ENCODE measurements around the gene JAGN1. TPM values are rescaled to one million over a fixed set of nuclear protein-coding genes. Genes with fewer than 3 reads are reported as not detected.
"Not testable (repeated sequence)": the region's sequence is repeated elsewhere in the genome, so short reads cannot be mapped to it uniquely, and the experiment has no call there.

JAGN1 gene
- polyA plus RNA-seq, 4 donors, result 31.1 to 46.2 (median 44.1) TPM

DNA sequence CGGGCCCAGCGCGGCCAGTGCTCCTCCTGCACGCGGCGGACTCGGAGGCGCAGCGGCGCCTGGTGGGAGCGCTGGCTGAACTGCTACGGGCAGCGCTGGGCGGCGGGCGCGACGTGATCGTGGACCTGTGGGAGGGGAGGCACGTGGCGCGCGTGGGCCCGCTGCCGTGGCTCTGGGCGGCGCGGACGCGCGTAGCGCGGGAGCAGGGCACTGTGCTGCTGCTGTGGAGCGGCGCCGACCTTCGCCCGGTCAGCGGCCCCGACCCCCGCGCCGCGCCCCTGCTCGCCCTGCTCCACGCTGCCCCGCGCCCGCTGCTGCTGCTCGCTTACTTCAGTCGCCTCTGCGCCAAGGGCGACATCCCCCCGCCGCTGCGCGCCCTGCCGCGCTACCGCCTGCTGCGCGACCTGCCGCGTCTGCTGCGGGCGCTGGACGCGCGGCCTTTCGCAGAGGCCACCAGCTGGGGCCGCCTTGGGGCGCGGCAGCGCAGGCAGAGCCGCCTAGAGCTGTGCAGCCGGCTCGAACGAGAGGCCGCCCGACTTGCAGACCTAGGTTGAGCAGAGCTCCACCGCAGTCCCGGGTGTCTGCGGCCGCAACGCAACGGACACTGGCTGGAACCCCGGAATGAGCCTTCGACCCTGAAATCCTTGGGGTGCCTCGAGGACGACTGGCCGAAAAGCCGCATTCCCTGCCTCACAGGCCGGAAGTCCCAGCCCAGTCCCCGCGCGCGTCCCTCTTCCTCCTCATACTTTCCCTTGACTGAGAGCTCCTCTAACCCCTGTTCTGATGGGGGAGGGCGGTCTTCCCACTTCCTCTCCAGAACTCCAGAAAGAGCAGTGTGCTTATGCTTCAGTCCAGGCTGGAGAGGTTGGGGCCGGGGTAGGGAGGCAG, 25.1 kb downstream of the JAGN1 start:
- peak in 1 of 4 donors; percentile 50 for DNase-seq (ENCODE audit: low read depth in 4 of 4, low spot score in 3 of 4)

DNA sequence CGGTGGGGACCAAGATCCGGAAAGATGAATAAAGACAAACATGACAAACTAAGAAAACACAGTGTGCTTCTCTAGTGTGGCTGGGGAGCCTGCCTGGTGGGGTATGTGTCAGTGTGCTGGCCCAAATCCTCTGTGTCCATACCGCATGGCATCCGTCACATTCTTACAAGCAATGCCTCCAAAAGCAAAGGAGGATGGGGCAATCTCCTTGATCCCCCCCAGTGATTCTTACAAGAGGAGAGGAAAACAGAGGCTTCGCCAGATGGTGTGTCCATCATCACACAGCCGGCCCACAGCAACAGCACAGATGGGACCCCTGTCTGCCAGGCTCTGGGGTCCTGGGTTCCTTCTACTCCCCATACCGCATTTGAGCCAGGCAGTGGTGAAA, 25.9 kb downstream of the JAGN1 start:
- no peak for DNase-seq (ENCODE audit: low read depth in 4 of 4, low spot score in 3 of 4)

DNA sequence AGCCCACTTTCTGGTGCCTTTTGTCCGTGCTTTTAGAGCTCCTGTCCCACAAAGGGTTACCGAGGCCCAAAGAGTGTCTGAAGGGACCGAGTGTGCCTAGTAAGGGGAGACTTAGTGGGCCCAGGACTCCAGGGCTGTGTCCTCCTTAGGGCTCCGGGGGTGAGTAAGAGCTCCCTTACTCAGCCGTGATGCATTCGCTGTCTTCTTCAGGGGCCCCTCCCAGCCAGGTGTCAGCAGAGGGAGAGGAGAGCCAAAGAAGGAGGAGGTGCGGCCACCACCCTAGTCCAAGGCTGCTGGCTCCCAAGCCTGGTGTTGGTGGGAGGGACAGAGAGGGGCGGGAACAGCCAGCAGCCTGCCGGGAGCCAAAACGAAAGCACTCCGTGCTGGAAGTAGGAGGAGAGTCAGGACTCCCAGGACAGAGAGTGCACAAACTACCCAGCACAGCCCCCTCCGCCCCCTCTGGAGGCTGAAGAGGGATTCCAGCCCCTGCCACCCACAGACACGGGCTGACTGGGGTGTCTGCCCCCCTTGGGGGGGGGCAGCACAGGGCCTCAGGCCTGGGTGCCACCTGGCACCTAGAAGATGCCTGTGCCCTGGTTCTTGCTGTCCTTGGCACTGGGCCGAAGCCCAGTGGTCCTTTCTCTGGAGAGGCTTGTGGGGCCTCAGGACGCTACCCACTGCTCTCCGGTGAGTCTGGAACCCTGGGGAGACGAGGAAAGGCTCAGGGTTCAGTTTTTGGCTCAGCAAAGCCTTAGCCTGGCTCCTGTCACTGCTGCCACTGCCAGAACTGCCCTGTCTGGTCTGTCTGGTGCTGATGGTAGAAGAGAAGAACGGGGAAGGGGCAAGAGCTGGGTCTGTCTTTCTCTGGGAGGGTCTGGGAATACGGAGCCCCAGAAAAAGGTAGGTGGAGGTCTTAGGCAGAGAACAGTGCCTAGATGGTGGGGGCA, 26.6 kb downstream of the JAGN1 start, which contains the start of gene IL17RC:
Gene IL17RC, plus strand, starts transcription at position 365 of the 947 bp plus-strand sequence. Its CDS starts 218 bp downstream, at position 583.
- peak in 2 of 4 donors; percentile 66 to 67 for DNase-seq (ENCODE audit: low read depth in 4 of 4, low spot score in 3 of 4)

DNA sequence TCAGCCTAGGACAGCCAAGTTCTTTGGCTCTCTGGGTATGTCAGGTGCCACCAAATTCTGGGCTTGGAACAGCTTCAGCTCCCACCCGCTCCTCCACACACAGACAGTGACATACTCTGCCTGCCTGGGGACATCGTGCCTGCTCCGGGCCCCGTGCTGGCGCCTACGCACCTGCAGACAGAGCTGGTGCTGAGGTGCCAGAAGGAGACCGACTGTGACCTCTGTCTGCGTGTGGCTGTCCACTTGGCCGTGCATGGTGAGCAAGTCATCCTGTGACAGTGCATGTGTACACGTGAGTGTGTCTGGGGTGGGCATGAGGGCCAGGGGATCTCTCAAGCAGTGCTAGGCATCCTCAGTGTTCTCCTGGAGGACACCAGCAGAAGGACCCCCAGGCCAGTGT, 27.4 kb downstream of the JAGN1 start:
- DNase-seq (ENCODE audit: low read depth in 4 of 4, low spot score in 3 of 4), result no peak

DNA sequence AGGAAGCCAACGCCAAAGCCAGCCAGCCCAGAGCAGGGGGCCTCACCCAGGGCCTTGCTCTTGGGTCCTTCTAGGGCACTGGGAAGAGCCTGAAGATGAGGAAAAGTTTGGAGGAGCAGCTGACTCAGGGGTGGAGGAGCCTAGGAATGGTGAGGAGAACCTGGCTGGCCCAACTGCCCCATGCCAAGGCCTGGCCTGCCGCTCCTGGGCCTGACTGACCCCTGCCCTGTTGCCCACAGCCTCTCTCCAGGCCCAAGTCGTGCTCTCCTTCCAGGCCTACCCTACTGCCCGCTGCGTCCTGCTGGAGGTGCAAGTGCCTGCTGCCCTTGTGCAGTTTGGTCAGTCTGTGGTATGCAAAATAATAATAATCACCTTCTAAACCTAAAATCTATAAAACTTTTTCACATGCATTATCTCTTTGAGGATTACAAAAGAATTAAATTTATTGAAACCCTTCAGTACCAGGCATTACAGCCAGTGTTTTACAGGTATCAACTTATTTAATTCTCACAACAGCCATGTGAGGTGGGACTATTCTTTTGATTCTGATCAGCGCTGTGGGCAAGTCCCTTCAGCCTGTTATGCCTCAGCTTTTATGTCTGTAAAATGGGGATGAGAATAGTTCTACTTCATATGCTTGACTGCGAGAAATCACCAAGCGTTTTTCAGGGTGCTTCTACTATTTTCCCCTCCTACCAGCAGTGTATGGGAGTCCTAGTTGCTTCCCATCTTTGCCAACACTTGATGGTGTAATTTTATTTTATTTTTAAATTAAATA, 28.0 kb downstream of the JAGN1 start:
- DNase-seq (ENCODE audit: low read depth in 4 of 4, low spot score in 3 of 4), result no peak

DNA sequence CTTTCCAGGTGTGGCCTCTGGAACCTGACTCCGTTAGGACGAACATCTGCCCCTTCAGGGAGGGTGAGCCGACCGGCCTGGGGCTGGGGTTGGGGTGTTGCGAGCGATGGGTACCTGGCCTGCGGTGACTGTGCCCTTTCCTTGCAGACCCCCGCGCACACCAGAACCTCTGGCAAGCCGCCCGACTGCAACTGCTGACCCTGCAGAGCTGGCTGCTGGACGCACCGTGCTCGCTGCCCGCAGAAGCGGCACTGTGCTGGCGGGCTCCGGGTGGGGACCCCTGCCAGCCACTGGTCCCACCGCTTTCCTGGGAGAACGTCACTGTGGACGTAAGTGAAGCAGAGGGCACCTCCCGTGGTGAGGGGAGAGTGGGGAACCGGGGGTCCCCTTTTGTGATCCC, 37.7 kb downstream of the JAGN1 start:
- DNase-seq (ENCODE audit: low read depth in 4 of 4, low spot score in 3 of 4), result no peak

DNA sequence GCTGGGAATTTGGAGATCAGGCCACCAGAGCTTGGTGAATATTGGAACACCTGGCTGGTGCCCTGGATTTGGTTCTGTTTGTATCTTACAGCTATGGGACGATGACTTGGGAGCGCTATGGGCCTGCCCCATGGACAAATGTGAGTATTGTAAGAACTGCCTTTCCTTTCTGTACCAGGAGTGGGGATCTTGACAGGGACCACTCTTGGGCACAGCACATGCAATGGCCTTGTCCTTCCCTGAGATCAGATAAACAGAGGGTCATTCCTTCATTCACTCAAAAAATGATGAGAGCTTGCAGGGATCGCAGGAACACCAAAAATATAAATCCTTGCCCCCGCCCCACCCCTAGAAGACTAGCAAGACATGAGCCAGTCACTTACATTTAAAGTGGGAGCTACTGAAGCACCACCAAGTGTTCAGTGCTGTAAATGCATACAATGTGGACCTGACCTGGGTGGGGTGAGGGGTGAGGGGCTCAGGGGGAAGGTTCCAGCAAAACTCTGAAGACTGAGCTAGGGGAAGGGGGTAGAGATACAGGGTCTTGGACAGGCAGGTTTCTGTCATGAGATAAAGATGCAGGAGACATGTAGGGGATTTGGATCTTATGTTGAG, 40.5 kb downstream of the JAGN1 start:
- DNase-seq (ENCODE audit: low read depth in 4 of 4, low spot score in 3 of 4), result no peak

DNA sequence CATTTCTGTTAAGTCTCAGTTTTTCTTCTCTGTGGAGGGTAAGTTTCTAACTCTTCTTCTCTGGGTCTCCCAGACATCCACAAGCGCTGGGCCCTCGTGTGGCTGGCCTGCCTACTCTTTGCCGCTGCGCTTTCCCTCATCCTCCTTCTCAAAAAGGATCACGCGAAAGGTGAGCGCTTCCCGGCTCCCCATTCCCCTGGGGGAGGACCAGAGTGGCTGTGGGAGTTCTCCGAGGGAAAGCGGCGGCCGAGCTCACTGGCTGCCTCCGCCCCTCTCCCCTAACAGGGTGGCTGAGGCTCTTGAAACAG, 42.1 kb downstream of the JAGN1 start:
- DNase-seq (ENCODE audit: low read depth in 4 of 4, low spot score in 3 of 4), result no peak

DNA sequence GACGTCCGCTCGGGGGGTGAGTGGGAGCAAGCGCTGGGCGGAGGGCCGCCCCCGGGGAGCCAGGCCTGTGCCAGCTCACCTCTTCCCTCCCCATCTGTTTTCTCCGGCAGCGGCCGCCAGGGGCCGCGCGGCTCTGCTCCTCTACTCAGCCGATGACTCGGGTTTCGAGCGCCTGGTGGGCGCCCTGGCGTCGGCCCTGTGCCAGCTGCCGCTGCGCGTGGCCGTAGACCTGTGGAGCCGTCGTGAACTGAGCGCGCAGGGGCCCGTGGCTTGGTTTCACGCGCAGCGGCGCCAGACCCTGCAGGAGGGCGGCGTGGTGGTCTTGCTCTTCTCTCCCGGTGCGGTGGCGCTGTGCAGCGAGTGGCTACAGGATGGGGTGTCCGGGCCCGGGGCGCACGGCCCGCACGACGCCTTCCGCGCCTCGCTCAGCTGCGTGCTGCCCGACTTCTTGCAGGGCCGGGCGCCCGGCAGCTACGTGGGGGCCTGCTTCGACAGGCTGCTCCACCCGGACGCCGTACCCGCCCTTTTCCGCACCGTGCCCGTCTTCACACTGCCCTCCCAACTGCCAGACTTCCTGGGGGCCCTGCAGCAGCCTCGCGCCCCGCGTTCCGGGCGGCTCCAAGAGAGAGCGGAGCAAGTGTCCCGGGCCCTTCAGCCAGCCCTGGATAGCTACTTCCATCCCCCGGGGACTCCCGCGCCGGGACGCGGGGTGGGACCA, 42.6 kb downstream of the JAGN1 start:
- DNase-seq (ENCODE audit: low read depth in 4 of 4, low spot score in 3 of 4), result peak in 1 of 4 donors; percentile 60

DNA sequence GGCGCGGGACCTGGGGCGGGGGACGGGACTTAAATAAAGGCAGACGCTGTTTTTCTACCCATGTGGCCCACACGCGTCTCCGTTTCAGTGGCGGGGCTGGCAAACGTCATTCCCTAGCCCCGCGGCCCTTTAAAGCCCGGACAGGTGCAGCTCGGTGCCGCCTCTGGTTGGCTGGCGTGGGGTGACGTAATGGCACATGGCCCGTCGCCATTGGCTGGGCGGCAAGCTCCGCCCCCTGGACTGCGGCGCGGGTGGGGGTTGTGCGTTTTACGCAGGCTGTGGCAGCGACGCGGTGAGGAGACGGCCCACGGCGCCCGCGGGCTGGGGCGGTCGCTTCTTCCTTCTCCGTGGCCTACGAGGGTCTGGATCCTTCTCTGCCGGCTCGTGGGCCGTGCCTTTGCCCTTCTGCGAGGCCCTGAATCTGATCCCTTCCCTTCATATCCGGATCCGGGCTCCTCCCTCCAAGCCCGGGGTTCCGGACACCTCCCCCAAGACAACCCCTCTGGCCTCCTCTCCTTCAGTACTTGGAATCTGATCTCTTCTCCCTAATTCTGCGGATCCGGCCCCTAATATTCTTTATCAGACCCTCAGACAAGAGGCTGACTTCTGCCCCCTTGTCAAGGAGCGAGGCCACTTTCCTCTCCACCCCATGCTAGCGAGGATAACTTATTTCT, 43.3 kb downstream of the JAGN1 start, which contains the start of gene CRELD1:
Gene CRELD1, plus strand, starts transcription at position 274 of the 674 bp plus-strand sequence. CDS start 605 bp downstream, outside the sequence.
- peak in 3 of 4 donors; percentile 84 to 87 (median 87) for DNase-seq (ENCODE audit: low read depth in 4 of 4, low spot score in 3 of 4)

DNA sequence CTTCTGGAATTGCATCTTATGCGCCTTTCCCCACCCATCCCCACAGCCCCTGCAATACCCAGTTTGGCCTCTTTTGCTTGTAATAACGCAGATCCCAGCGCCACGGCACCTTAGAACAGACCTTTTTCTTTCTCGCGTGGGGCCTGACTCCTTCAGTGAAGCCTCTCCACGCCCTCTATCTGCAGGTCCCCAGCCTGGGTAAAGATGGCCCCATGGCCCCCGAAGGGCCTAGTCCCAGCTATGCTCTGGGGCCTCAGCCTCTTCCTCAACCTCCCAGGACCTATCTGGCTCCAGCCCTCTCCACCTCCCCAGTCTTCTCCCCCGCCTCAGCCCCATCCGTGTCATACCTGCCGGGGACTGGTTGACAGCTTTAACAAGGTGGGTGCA, 43.8 kb downstream of the JAGN1 start:
- peak in 1 of 4 donors; percentile 18 for DNase-seq (ENCODE audit: low read depth in 4 of 4, low spot score in 3 of 4)

DNA sequence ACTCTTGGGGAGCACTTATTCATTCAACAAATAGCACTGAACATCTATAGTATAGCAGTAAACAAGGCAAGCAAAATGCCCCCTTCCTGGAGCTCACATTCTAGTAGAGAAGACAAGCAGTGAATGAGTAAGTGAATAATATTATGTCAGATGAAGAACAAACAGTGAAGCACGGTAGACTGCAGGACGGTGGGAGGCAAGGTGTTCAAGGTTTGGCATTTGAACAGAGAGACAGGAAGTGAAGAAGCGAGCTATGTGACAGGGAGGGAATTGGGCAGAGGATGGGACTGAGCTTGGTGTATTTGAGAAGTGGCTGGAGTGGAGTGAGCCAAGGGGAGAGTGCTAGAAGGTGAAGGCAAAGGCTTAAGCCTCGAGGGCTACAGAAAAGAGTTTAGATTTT, 44.6 kb downstream of the JAGN1 start:
- DNase-seq (ENCODE audit: low read depth in 4 of 4, low spot score in 3 of 4), result no peak

DNA sequence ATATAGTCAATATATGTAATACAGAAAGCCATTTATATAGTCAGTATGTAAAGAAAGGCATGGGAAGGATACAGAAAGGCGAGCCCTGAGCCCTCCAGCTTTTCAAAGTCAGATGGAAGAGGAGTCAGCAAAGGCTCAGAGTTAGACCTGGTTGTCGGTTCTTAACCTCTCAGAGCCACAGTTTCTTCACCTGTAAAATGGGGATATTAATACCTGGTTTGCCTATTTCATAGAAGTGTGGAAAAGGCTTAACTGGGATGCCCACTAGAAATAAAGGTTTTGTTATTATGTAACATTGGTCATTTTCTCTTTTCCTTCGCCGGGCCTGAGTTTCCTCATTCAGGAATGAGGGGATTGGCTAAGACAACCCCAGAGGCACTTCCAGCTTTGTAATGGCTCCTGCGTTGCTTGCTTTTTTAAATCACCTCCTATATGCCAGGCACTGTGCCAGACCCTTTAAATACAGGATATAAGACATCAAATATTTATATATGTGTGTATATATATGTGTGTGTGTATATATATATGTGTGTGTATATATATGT, 45.6 kb downstream of the JAGN1 start:
- DNase-seq (ENCODE audit: low read depth in 4 of 4, low spot score in 3 of 4), result no peak

DNA sequence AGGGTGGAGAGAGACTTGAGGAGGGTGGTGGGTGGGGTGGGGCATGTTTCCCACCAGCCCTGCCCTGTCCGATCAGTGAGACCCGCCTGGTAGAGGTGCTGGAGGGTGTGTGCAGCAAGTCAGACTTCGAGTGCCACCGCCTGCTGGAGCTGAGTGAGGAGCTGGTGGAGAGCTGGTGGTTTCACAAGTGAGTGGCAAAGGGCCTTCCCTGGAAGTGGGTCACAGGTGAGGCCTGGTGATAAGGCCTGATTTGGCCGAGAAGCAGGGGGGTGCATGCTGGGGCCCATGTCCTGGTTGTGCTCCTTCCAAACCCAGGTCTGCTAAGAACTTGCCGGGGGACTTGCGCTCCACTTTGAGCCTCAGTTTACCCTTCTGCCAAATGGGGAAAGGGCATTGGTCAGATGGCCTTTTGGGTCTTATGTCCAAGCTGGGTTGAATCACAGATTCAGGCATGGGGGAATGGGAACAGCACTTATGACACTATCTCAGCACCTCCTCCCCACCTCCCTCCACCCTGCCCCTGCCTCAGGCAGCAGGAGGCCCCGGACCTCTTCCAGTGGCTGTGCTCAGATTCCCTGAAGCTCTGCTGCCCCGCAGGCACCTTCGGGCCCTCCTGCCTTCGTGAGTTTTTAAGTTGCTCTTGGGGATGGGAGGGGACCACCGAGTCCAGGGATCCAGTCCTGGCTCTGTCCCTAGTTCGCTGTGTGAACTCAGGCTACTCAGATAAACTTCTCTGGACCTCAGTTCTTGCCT, 47.3 kb downstream of the JAGN1 start:
- DNase-seq (ENCODE audit: low read depth in 4 of 4, low spot score in 3 of 4), result no peak

DNA sequence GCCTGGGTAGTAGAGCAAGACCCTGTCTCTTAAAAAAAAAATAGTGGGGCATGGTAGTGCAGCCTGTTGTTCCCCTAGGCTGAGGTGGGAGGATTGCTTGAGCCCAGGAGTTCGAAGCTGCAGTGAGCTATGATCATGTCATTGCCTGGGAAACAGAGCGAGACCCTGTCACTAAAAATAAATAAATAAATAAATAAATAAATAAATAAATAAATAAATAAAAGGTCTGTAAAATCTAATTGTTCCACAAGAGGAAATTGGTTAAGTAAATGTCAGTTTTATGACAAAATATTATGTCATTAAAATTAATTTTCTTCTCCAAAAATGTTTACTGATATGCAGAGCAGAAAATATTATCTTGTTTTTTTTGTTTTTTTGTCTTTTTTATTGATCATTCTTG, 48.6 kb downstream of the JAGN1 start:
- DNase-seq (ENCODE audit: low read depth in 4 of 4, low spot score in 3 of 4), result no peak

DNA sequence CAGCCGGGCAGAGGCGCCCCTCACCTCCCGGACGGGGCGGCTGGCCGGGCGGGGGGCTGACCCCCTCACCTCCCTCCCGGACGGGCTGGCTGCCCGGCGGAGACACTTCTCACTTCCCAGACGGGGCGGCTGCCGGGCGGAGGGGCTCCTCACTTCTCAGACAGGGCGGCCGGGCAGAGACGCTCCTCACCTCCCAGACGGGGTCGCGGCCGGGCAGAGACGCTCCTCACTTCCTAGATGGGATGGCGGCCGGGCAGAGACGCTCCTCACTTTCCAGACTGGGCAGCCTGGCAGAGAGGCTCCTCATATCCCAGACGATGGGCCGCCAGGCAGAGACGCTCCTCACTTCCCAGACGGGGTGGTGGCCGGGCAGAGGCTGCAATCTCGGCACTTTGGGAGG, 49.5 kb downstream of the JAGN1 start:
- not testable (repeated sequence) for DNase-seq (ENCODE audit: low read depth in 4 of 4, low spot score in 3 of 4)

DNA sequence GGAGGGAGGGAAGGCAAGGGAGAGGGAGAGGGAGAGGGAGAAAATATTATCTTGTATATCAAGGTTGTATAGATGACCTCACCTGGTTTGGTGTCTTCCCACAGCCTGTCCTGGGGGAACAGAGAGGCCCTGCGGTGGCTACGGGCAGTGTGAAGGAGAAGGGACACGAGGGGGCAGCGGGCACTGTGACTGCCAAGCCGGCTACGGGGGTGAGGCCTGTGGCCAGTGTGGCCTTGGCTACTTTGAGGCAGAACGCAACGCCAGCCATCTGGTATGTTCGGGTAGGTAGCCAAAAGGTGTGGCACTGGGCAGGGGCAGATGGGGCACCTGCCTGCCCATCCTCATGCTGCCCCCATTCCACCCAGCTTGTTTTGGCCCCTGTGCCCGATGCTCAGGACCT, 50.3 kb downstream of the JAGN1 start:
- DNase-seq (ENCODE audit: low read depth in 4 of 4, low spot score in 3 of 4), result no peak

DNA sequence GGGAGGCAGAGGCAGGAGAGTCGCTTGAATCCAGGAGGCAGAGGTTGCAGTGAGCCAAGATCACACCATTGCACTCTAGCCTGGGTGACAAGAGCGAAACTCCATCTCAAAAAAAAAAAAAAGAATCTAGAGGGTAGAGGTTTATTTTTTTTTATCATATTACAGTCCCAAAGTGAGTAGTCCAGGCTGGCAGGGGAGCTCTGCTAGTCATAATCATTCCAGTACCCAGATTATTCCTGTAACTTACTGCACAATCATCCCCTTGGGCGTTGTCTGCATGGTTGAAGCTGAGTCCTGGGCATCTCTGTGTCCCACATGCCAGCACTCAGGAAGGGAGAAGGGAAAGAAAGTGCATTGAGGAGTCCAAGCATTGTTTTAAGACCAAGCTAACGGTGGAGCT, 51.8 kb downstream of the JAGN1 start:
- DNase-seq (ENCODE audit: low read depth in 4 of 4, low spot score in 3 of 4), result no peak
